Lung (tissue), 12 donors: ENCODE results near the gene MOGAT1. TPM values are rescaled to one million over a fixed set of nuclear protein-coding genes. Genes with fewer than 3 reads are reported as not detected.

Experiments used
- ATAC-seq: fragments of 200-7000 bp; cut with Tn5 transposase; one replicate; pipeline ENCODE4 v1.9.1; 2020; ENCODE audit warnings: moderate number of reproducible peaks; ENCODE audit not compliant: insufficient read depth, low FRiP score
- DNase-seq, 3 donors: peaks; one replicate each; pipeline ENCODE4 v3.0.0-alpha.2; 2013 to 2017
- H3K27ac ChIP-seq, 2 donors: one replicate each; pipeline ENCODE4 v1.5.1; 2013; ENCODE audit warnings: mild to moderate bottlenecking in 2 of 2, moderate library complexity in 2 of 2, control low read depth in 1 of 2, inconsistent platforms in 1 of 2, low read depth in 1 of 2, low read length in 1 of 2
- H3K27me3 ChIP-seq, 3 donors: one replicate each; pipeline ENCODE4 v1.5.1; 2013; ENCODE audit warnings: low read length in 2 of 3; ENCODE audit not compliant: control insufficient read depth in 3 of 3, insufficient read depth in 3 of 3
- H3K36me3 ChIP-seq, 4 donors: one replicate each; pipeline ENCODE4 v1.5.1; 2013; ENCODE audit warnings: low read length in 4 of 4, mild to moderate bottlenecking in 1 of 4, moderate library complexity in 1 of 4; ENCODE audit not compliant: control insufficient read depth in 4 of 4, insufficient read depth in 4 of 4
- H3K4me1 ChIP-seq, 5 donors: one replicate each; pipeline ENCODE4 v1.5.1; 2013; ENCODE audit warnings: low read length in 5 of 5, mild to moderate bottlenecking in 2 of 5, moderate library complexity in 1 of 5; ENCODE audit not compliant: control insufficient read depth in 5 of 5, insufficient read depth in 5 of 5
- H3K4me3 ChIP-seq: one replicate; pipeline ENCODE4 v1.5.1; 2013; ENCODE audit warnings: mild to moderate bottlenecking, control low read depth, moderate library complexity
- H3K9ac ChIP-seq, 2 donors: one replicate each; pipeline ENCODE4 v1.5.1; 2013; ENCODE audit warnings: low read length in 2 of 2, control low read depth in 1 of 2; ENCODE audit not compliant: insufficient read depth in 1 of 2
- H3K9me3 ChIP-seq, 4 donors: one replicate each; pipeline ENCODE4 v1.5.1; 2013; ENCODE audit warnings: low read length in 3 of 4, mild to moderate bottlenecking in 1 of 4, moderate library complexity in 1 of 4; ENCODE audit not compliant: control insufficient read depth in 4 of 4, insufficient read depth in 3 of 4
- WGBS, 2 donors: extraction: QIAGEN DNeasy Blood & Tissue Kit; methylation state at CpG; one replicate each; pipeline ENCODE4 v1.1.7; 2013; 5-methylcytosine and 5-hydroxymethylcytosine counted together
- polyA plus RNA-seq, 2 donors: library from polyadenylated mRNA; stranded (reverse); fragments of 200-250 nt; gene quantifications; one replicate each; pipeline ENCODE4 v1.2.1, GENCODE V29; 2013
- total RNA-seq, 2 donors: library from RNA; depleted of rRNA in 1 of 2; stranded (reverse); fragments of >200 nt in 1 of 2; gene quantifications; one replicate each; pipeline ENCODE4 v1.2.1, GENCODE V29; 2014 to 2021
- TF ChIP-seq, protein P1 (sequence below): IDR thresholded peaks from 2 replicates; pipeline ENCODE4 v1.5.1; 2012; ENCODE audit warnings: mild to moderate bottlenecking; ENCODE audit errors: control extremely low read depth, extremely low read depth
- donor health status: control.
- donor health status: control.
- donor health status: Bipolar disorder and iron deficiency.
- donor health status: healthy.
- donor health status: DM: yes; HTN: yes; CAD: no.

Gene MOGAT1
- total and polyA plus RNA-seq, 4 donors, result 0.08 to 1.7 (median 0.18) TPM; not detected in 1

- H3K4me1 ChIP-seq, result peaks cover 0 to 32% (median 25%) of the 10 kb centered on the region in 5 donors
- TF ChIP-seq, protein P1, sequence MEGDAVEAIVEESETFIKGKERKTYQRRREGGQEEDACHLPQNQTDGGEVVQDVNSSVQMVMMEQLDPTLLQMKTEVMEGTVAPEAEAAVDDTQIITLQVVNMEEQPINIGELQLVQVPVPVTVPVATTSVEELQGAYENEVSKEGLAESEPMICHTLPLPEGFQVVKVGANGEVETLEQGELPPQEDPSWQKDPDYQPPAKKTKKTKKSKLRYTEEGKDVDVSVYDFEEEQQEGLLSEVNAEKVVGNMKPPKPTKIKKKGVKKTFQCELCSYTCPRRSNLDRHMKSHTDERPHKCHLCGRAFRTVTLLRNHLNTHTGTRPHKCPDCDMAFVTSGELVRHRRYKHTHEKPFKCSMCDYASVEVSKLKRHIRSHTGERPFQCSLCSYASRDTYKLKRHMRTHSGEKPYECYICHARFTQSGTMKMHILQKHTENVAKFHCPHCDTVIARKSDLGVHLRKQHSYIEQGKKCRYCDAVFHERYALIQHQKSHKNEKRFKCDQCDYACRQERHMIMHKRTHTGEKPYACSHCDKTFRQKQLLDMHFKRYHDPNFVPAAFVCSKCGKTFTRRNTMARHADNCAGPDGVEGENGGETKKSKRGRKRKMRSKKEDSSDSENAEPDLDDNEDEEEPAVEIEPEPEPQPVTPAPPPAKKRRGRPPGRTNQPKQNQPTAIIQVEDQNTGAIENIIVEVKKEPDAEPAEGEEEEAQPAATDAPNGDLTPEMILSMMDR, result no peak
Observed at GRCh38 chr2:222732489-222733178, 61.2 kb downstream of the MOGAT1 start.

DNA sequence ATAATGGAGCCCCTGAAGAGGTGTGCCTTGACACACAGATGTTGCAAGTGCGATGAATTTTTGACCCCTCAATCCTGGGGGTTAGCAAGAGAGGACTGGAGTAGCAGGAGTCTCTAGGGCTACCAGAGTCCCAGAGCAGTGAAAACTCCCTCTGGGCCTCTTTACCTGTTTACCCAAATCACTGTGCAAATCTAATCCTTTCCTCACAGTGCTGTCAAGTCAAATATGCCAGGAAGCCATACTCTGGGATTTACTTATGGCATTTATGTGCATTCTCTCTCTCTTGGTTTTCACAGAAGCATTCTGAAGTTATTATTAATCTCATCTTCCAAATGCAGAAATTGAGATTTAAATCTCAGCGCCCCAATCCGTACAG, 62.0 kb downstream of the MOGAT1 start:
- Histone ChIP-seq H3K4me3 (no peak overlapping the region), H3K4me1 (peaks cover 0 to 32% (median 25%) of the 10 kb centered on the region in 5 donors), H3K27me3 (no peaks in the 10 kb centered on the region), H3K36me3 (no peaks in the 10 kb centered on the region), H3K27ac (no peak overlapping the region), H3K9ac (no peak overlapping the region), H3K9me3 (no peaks in the 10 kb centered on the region)
- DNase-seq (no peak), ATAC-seq (no peak)
- TF ChIP-seq, protein P1, result no peak
- 92 to 98% methylated on average over 3 of the region's 3 CpGs for WGBS, 2 donors

More at GRCh38 chr2:222732489-222733178, 61.2 kb downstream of the MOGAT1 start:
- WGBS, 2 donors, result 60 to 66% methylated on average over 4 of the region's 4 CpGs
- Histone ChIP-seq H3K4me3 (no peak overlapping the region), H3K27me3 (no peaks in the 10 kb centered on the region), H3K27ac (no peak overlapping the region), H3K9ac (no peak overlapping the region), H3K9me3 (no peaks in the 10 kb centered on the region), H3K36me3 (no peaks in the 10 kb centered on the region)
- no peak for ATAC-seq
- DNase-seq, result peak; percentile 21 to 55 (median 49)

GRCh38 chr2:222733846-222734702, 62.6 kb downstream of the MOGAT1 start:
- no peak for ATAC-seq
- peak in 1 of 3 donors; percentile 38 for DNase-seq
- Histone ChIP-seq H3K9me3 (no peaks in the 10 kb centered on the region), H3K4me1 (peaks cover 0 to 32% (median 25%) of the 10 kb centered on the region in 5 donors), H3K27me3 (no peaks in the 10 kb centered on the region), H3K4me3 (no peak overlapping the region), H3K27ac (peak overlapping the region in 1 of 2 donors; percentile 56), H3K36me3 (no peaks in the 10 kb centered on the region), H3K9ac (no peak overlapping the region)
- TF ChIP-seq, protein P1, result no peak
- WGBS, 2 donors, result 69 to 73% methylated on average over 10 of the region's 10 CpGs
